Stomach (tissue), 9 donors: ENCODE data around the gene BCL2L12. TPM values are rescaled to one million over a fixed set of nuclear protein-coding genes. Genes with fewer than 3 reads are reported as not detected.
A peak's percentile ranks its signal among the peaks of the same experiment; 100 is the strongest.

Experiments
- DNase-seq, 2 donors: peaks; one replicate each; pipeline versions ENCODE4 v3.0.0 to v3.0.0-alpha.2; 2013 to 2019
- H3K27ac ChIP-seq, 5 donors: fragments of 200-600 bp in 4 of 5; sonication (generic) in 4 of 5; one replicate each; pipeline ENCODE4 v1.5.1; 2013 to 2019; ENCODE audit warnings: mild to moderate bottlenecking in 1 of 5, moderate library complexity in 1 of 5
- H3K27me3 ChIP-seq, 3 donors: fragments of 200-600 bp; sonication (generic); one replicate each; pipeline ENCODE4 v1.5.1; 2017 to 2019; ENCODE audit warnings: mixed run types in 1 of 3
- H3K36me3 ChIP-seq, 4 donors: fragments of 200-600 bp; sonication (generic); 1 replicate in 3 of 4; 2 replicates in 1 of 4; pipeline ENCODE4 v1.5.1; 2016 to 2019
- H3K4me1 ChIP-seq, 4 donors: fragments of 200-600 bp; sonication (generic); one replicate each; pipeline ENCODE4 v1.5.1; 2016 to 2019
- H3K4me3 ChIP-seq, 4 donors: fragments of 200-600 bp; sonication (generic) in 3 of 4; one replicate each; pipeline ENCODE4 v1.5.1; 2016 to 2019; ENCODE audit warnings: mild to moderate bottlenecking in 1 of 4
- H3K9me3 ChIP-seq, 4 donors: fragments of 200-600 bp; sonication (generic); one replicate each; pipeline ENCODE4 v1.5.1; 2016 to 2019
- EP300 ChIP-seq: sonication (generic); formaldehyde crosslinking; IDR thresholded peaks from one replicate; pipeline ENCODE4 v1.6.1; 2017; ENCODE audit warnings: antibody characterized with exemption
- POLR2A ChIP-seq, 4 donors: fragments of 450-650 bp; IDR thresholded peaks; one replicate each; pipeline ENCODE4 v1.6.1; 2016; ENCODE audit warnings: antibody characterized with exemption in 4 of 4, control low read depth in 2 of 4, mild to moderate bottlenecking in 1 of 4, moderate library complexity in 1 of 4
- POLR2AphosphoS5 ChIP-seq, 3 donors: sonication (generic); formaldehyde crosslinking; IDR thresholded peaks; one replicate each; pipeline ENCODE4 v1.6.1; 2016; ENCODE audit warnings: antibody characterized with exemption in 3 of 3
- WGBS, 5 donors: extraction: QIAGEN DNeasy Blood & Tissue Kit in 3 of 5; methylation state at CpG; one replicate each; pipeline versions ENCODE4 v1.1.5 to v1.1.7; 2013 to 2018; 5-methylcytosine and 5-hydroxymethylcytosine counted together
- intact Hi-C: fragments of 100-400 bp; cut with DNase I; formaldehyde crosslinking; loops from one replicate; pipeline ENCODE4 v1.15.1; 2023; ENCODE audit warnings: low total_unique reads
- polyA plus RNA-seq, 3 donors: library from polyadenylated mRNA; stranded (reverse); fragments of 200-250 nt; gene quantifications; one replicate each; pipeline ENCODE4 v1.2.3, GENCODE V29; 2013
- total RNA-seq, 5 donors: library from RNA; depleted of rRNA; stranded (reverse); fragments of >200 nt; gene quantifications; one replicate each; pipeline versions ENCODE4 v1.1.0 to v1.2.3, GENCODE V29; 2014 to 2016
- TF ChIP-seq, protein P1 (sequence below), 7 experiments: fragments of 450-650 bp in 4 of 7; fragments of 200-600 bp in 3 of 7; sonication (generic) in 3 of 7; IDR thresholded peaks; one replicate each; pipeline ENCODE4 v1.5.1; 2016 to 2019; ENCODE audit warnings: antibody characterized with exemption in 7 of 7, control low read depth in 2 of 7, mild to moderate bottlenecking in 1 of 7
- donor health status: healthy with polysubstance abuse.
- donor health status: Bipolar disorder and iron deficiency.
- donor health status: healthy.

BCL2L12 gene
- total and polyA plus RNA-seq, 8 donors = 2.3 to 23.3 (median 9.4) TPM

GRCh38 chr19:49662011-49662410 lies 3.7 kb upstream of the BCL2L12 start:
- Histone ChIP-seq H3K27ac (no peak overlapping the region), H3K36me3 (peaks cover 58 to 65% (median 62%) of the 10 kb centered on the region in 4 donors), H3K27me3 (no peaks in the 10 kb centered on the region), H3K4me1 (peaks cover 22 to 33% (median 28%) of the 10 kb centered on the region in 4 donors), H3K4me3 (no peak overlapping the region), H3K9me3 (no peaks in the 10 kb centered on the region)
- TF ChIP-seq, protein P1, sequence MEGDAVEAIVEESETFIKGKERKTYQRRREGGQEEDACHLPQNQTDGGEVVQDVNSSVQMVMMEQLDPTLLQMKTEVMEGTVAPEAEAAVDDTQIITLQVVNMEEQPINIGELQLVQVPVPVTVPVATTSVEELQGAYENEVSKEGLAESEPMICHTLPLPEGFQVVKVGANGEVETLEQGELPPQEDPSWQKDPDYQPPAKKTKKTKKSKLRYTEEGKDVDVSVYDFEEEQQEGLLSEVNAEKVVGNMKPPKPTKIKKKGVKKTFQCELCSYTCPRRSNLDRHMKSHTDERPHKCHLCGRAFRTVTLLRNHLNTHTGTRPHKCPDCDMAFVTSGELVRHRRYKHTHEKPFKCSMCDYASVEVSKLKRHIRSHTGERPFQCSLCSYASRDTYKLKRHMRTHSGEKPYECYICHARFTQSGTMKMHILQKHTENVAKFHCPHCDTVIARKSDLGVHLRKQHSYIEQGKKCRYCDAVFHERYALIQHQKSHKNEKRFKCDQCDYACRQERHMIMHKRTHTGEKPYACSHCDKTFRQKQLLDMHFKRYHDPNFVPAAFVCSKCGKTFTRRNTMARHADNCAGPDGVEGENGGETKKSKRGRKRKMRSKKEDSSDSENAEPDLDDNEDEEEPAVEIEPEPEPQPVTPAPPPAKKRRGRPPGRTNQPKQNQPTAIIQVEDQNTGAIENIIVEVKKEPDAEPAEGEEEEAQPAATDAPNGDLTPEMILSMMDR (IDR thresholded peaks at IDR 0.05) = no peak
- no peak for TF ChIP-seq POLR2A (IDR thresholded peaks at IDR 0.05)
- no peak for TF ChIP-seq EP300
- no peak for TF ChIP-seq POLR2AphosphoS5 (IDR thresholded peaks at IDR 0.05)
- no peak for DNase-seq
- intact Hi-C loops = no loop called here
- 80 to 96% (median 93%) methylated on average over 2 to 16 of the region's 16 CpGs for WGBS, 5 donors

GRCh38 chr19:49663224-49663623 lies 2.5 kb upstream of the BCL2L12 start:
- intact Hi-C loops = no loop called here
- TF ChIP-seq EP300 (no peak), POLR2AphosphoS5 (IDR thresholded peaks at IDR 0.05) (no peak), POLR2A (IDR thresholded peaks at IDR 0.05) (no peak)
- TF ChIP-seq, protein P1 (IDR thresholded peaks at IDR 0.05) = no peak
- no peak for DNase-seq
- H3K9me3 ChIP-seq = no peaks in the 10 kb centered on the region
- H3K36me3 ChIP-seq = peaks cover 46 to 57% (median 51%) of the 10 kb centered on the region in 4 donors
- peaks cover 22 to 36% (median 31%) of the 10 kb centered on the region in 4 donors for H3K4me1 ChIP-seq
- H3K27me3 ChIP-seq = no peaks in the 10 kb centered on the region
- 87 to 93% (median 89%) methylated on average over 12 of the region's 12 CpGs for WGBS, 5 donors
- H3K27ac ChIP-seq = peak overlapping the region in 3 of 5 donors; percentile 92 to 96 (median 93)
- H3K4me3 ChIP-seq = peak overlapping the region in 1 of 4 donors; percentile 88

GRCh38 chr19:49664171-49665035 lies 1.3 kb upstream of the BCL2L12 start:
- DNase-seq = peak; percentile 93 to 95
- Histone ChIP-seq H3K36me3 (peaks cover 35 to 51% (median 44%) of the 10 kb centered on the region in 4 donors), H3K4me3 (peak overlapping the region; percentile 69 to 88 (median 82)), H3K27ac (peak overlapping the region; percentile 90 to 96 (median 93)), H3K4me1 (peaks cover 22 to 36% (median 31%) of the 10 kb centered on the region in 4 donors), H3K9me3 (no peaks in the 10 kb centered on the region), H3K27me3 (no peaks in the 10 kb centered on the region)
- WGBS, 5 donors = 0 to 1% (median 1%) methylated on average over 28 to 53 of the region's 53 CpGs
- intact Hi-C loops = no loop called here
- TF ChIP-seq EP300 = no peak
- peak; percentile 33 to 89 (median 85) for TF ChIP-seq POLR2AphosphoS5 (IDR thresholded peaks at IDR 0.05)
- TF ChIP-seq, protein P1 (IDR thresholded peaks at IDR 0.05) = peak in 3 of 7 experiments; percentile 15 to 45 (median 28)
- TF ChIP-seq POLR2A (IDR thresholded peaks at IDR 0.05) = no peak

DNA sequence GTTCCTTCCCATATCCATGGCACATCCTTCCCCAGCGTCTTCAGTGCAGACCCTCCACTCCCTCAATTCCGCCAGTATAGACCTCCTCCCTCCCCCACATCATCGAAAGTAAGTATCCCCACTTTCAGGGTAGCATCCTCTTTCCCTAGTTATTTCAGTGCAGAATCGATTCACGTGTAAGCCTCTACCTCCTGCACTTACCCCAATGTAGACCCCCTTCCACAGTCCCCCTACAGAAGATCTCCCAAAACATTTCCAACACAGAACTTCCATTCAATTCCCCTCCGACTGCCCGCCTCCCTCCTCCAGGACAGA lies 740 bp upstream of the BCL2L12 start:
- peak overlapping the region; percentile 90 to 96 (median 93) for H3K27ac ChIP-seq
- H3K27me3 ChIP-seq = no peaks in the 10 kb centered on the region
- TF ChIP-seq, protein P1 (IDR thresholded peaks at IDR 0.05) = no peak
- TF ChIP-seq POLR2AphosphoS5 (IDR thresholded peaks at IDR 0.05) = no peak
- no peak for TF ChIP-seq POLR2A (IDR thresholded peaks at IDR 0.05)
- TF ChIP-seq EP300 = no peak
- H3K4me3 ChIP-seq = peak overlapping the region; percentile 69 to 88 (median 82)
- DNase-seq = no peak
- H3K9me3 ChIP-seq = no peaks in the 10 kb centered on the region
- peaks cover 30 to 49% (median 38%) of the 10 kb centered on the region in 4 donors for H3K36me3 ChIP-seq
- peaks cover 22 to 36% (median 31%) of the 10 kb centered on the region in 4 donors for H3K4me1 ChIP-seq
- intact Hi-C loops = no loop called here
- WGBS, 5 donors = 0 to 1% (median 0%) methylated on average over 7 of the region's 7 CpGs
